NCI-H146 (cell line): ENCODE measurements around the gene USP47.
"Not testable (repeated sequence)": the region's sequence is repeated elsewhere in the genome, so short reads cannot be mapped to it uniquely, and the experiment has no call there.

Source experiments
- DNase-seq: peaks from one replicate; lab custom pipeline; 2025; lab: John Stamatoyannopoulos, UW

The USP47 gene

GRCh38 chr11:11831406-11831805 is 10.4 kb upstream of the USP47 start:
- DNase-seq = not testable (repeated sequence)

GRCh38 chr11:11836676-11837231 is 5.0 kb upstream of the USP47 start:
- no peak for DNase-seq

GRCh38 chr11:11839718-11840117 is 2.1 kb upstream of the USP47 start:
- no peak for DNase-seq

- peak; percentile 73 for DNase-seq
Observed at GRCh38 chr11:11841116-11841722, 553 bp upstream of the USP47 start.

- DNase-seq = peak; percentile 54
Observed at GRCh38 chr11:11842421-11843008, 743 bp downstream of the USP47 start.

GRCh38 chr11:11843211-11843621 is 1.4 kb downstream of the USP47 start:
- no peak for DNase-seq

- no peak for DNase-seq
Observed at GRCh38 chr11:11843642-11844041, 1.9 kb downstream of the USP47 start.

GRCh38 chr11:11844272-11844671 is 2.5 kb downstream of the USP47 start:
- DNase-seq = no peak

GRCh38 chr11:11845071-11845470 is 3.3 kb downstream of the USP47 start:
- no peak for DNase-seq

- no peak for DNase-seq
Observed at GRCh38 chr11:11845551-11845950, 3.8 kb downstream of the USP47 start.

GRCh38 chr11:11847082-11847481 is 5.3 kb downstream of the USP47 start:
- DNase-seq = no peak

GRCh38 chr11:11848891-11849746 is 7.3 kb downstream of the USP47 start:
- DNase-seq = peak; percentile 61

- no peak for DNase-seq
Observed at GRCh38 chr11:11850668-11851067, 8.9 kb downstream of the USP47 start.

- DNase-seq = no peak
Observed at GRCh38 chr11:11856638-11857037, 14.9 kb downstream of the USP47 start.

GRCh38 chr11:11857769-11858168 is 16.0 kb downstream of the USP47 start:
- DNase-seq = no peak

GRCh38 chr11:11858676-11859075 is 16.9 kb downstream of the USP47 start:
- no peak for DNase-seq

GRCh38 chr11:11860103-11860979 is 18.6 kb downstream of the USP47 start:
- DNase-seq = no peak

GRCh38 chr11:11862999-11863398 is 21.2 kb downstream of the USP47 start:
- DNase-seq = no peak

GRCh38 chr11:11864332-11864731 is 22.6 kb downstream of the USP47 start:
- no peak for DNase-seq

- no peak for DNase-seq
Observed at GRCh38 chr11:11864803-11865202, 23.0 kb downstream of the USP47 start.

- no peak for DNase-seq
Observed at GRCh38 chr11:11865449-11865848, 23.7 kb downstream of the USP47 start.

GRCh38 chr11:11866203-11866602 is 24.4 kb downstream of the USP47 start:
- no peak for DNase-seq
